ENCODE results near the gene CBR1.

- no peak for TF ChIP-seq YY1 (IDR thresholded peaks at IDR 0.05; ENCODE audit: insufficient read depth, insufficient read length)
- TF ChIP-seq ZNF274 (IDR thresholded peaks at IDR 0.05; ENCODE audit: low read depth, low read length), result no peak
- no peak for TF ChIP-seq SUZ12 (IDR thresholded peaks at IDR 0.05; ENCODE audit: extremely low read depth, insufficient read depth, insufficient read length)
These were observed 5.3 kb downstream of the CBR1 start for GRCh38 chr21:36075171-36075570.
